Breast epithelium (tissue), 3 donors: Measurements from ENCODE around the gene NUP160.

ENCODE experiments used
- POLR2A ChIP-seq: fragments of 450-650 bp; IDR thresholded peaks from one replicate; pipeline ENCODE4 v1.6.1; 2016; ENCODE audit warnings: antibody characterized with exemption, mild to moderate bottlenecking, moderate library complexity
- TF ChIP-seq, protein P1 (sequence below), 3 donors: fragments of 450-650 bp; IDR thresholded peaks; one replicate each; pipeline ENCODE4 v1.5.1; 2016 to 2017; ENCODE audit warnings: antibody characterized with exemption in 3 of 3, mild to moderate bottlenecking in 3 of 3, moderate library complexity in 3 of 3

GRCh38 chr11:47837292-47837691 is 10.9 kb downstream of the NUP160 start:
- TF ChIP-seq, protein P1, sequence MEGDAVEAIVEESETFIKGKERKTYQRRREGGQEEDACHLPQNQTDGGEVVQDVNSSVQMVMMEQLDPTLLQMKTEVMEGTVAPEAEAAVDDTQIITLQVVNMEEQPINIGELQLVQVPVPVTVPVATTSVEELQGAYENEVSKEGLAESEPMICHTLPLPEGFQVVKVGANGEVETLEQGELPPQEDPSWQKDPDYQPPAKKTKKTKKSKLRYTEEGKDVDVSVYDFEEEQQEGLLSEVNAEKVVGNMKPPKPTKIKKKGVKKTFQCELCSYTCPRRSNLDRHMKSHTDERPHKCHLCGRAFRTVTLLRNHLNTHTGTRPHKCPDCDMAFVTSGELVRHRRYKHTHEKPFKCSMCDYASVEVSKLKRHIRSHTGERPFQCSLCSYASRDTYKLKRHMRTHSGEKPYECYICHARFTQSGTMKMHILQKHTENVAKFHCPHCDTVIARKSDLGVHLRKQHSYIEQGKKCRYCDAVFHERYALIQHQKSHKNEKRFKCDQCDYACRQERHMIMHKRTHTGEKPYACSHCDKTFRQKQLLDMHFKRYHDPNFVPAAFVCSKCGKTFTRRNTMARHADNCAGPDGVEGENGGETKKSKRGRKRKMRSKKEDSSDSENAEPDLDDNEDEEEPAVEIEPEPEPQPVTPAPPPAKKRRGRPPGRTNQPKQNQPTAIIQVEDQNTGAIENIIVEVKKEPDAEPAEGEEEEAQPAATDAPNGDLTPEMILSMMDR (IDR thresholded peaks at IDR 0.05) = no peak
- no peak for TF ChIP-seq POLR2A
